Ramos (cell line): ENCODE results near the gene ABCB9.

Experiments
- in situ Hi-C: fragments of 300-500 bp; cut with MboI; formaldehyde crosslinking; loops from one replicate; pipeline ENCODE4 v1.14.3; 2022; ENCODE audit warnings: low sequenced_read_pairs; ENCODE audit not compliant: unreplicated experiment

ABCB9 gene

GRCh38 chr12:122982963-122983788 is 16.9 kb upstream of the ABCB9 start:
- in situ Hi-C loops: no loop called here

GRCh38 chr12:122982477-122982815 is 16.2 kb upstream of the ABCB9 start:
- in situ Hi-C loops: no loop called here

- in situ Hi-C loops: no loop called here
These were observed 15.6 kb upstream of the ABCB9 start for GRCh38 chr12:122981587-122982476.

GRCh38 chr12:122981036-122981471 is 14.8 kb upstream of the ABCB9 start:
- in situ Hi-C loops: no loop called here

- in situ Hi-C loops: no loop called here
These were observed 14.1 kb upstream of the ABCB9 start, which contains the start of gene ARL6IP4 for GRCh38 chr12:122980183-122981035. Gene ARL6IP4, plus strand, starts transcription at chr12:122980681. Its CDS starts 459 bp downstream, at chr12:122981140.

GRCh38 chr12:122979908-122980182 is 13.6 kb upstream of the ABCB9 start:
- in situ Hi-C loops: no loop called here

- in situ Hi-C loops: no loop called here
These were observed 13.0 kb upstream of the ABCB9 start for GRCh38 chr12:122979001-122979907.

- in situ Hi-C loops: no loop called here
These were observed 12.3 kb upstream of the ABCB9 start for GRCh38 chr12:122978507-122978955.

GRCh38 chr12:122977655-122978392 is 11.6 kb upstream of the ABCB9 start:
- in situ Hi-C loops: no loop called here

- in situ Hi-C loops: no loop called here
These were observed 10.9 kb upstream of the ABCB9 start for GRCh38 chr12:122977153-122977552.

GRCh38 chr12:122976648-122976975 is 10.3 kb upstream of the ABCB9 start:
- in situ Hi-C loops: no loop called here

GRCh38 chr12:122975790-122976647 is 9.8 kb upstream of the ABCB9 start:
- in situ Hi-C loops: no loop called here

- in situ Hi-C loops: no loop called here
These were observed 8.9 kb upstream of the ABCB9 start, which contains the start of gene OGFOD2 for GRCh38 chr12:122974892-122975789. Gene OGFOD2, plus strand, starts transcription at chr12:122975244. Its CDS starts 8 bp downstream, at chr12:122975252.

- in situ Hi-C loops: no loop called here
These were observed 8.1 kb upstream of the ABCB9 start for GRCh38 chr12:122974274-122974891.

GRCh38 chr12:122969676-122970075 is 3.4 kb upstream of the ABCB9 start:
- in situ Hi-C loops: no loop called here

- in situ Hi-C loops: no loop called here
These were observed 1.8 kb upstream of the ABCB9 start for GRCh38 chr12:122968104-122968503.
